Stimulated activated CD4-positive, alpha-beta T cell treated with anti-CD3 and anti-CD28 coated beads, Interleukin-15, amount 100 ng/mL, for 24 hours (primary cell): ENCODE results near the gene MTHFS.

Experiments
- DNase-seq: peaks from one replicate; pipeline ENCODE4 v3.0.0-alpha.2; 2020

Gene MTHFS

GRCh38 chr15:79868554-79868953 is 28.3 kb downstream of the MTHFS start:
- DNase-seq, result no peak

GRCh38 chr15:79863886-79864285 is 32.9 kb downstream of the MTHFS start:
- DNase-seq, result no peak

GRCh38 chr15:79862191-79862590 is 34.6 kb downstream of the MTHFS start:
- no peak for DNase-seq

GRCh38 chr15:79860661-79861060 is 36.2 kb downstream of the MTHFS start:
- no peak for DNase-seq

GRCh38 chr15:79858469-79858868 is 38.3 kb downstream of the MTHFS start:
- DNase-seq, result no peak

GRCh38 chr15:79853492-79854328 is 43.1 kb downstream of the MTHFS start:
- peak; percentile 76 for DNase-seq

GRCh38 chr15:79849789-79850188 is 47.0 kb downstream of the MTHFS start:
- peak; percentile 25 for DNase-seq

- no peak for DNase-seq
Measured at GRCh38 chr15:79846539-79846938, 50.3 kb downstream of the MTHFS start.

GRCh38 chr15:79844221-79844620 is 52.6 kb downstream of the MTHFS start:
- no peak for DNase-seq

GRCh38 chr15:79837846-79838245 is 59.0 kb downstream of the MTHFS start:
- no peak for DNase-seq

- DNase-seq, result no peak
Measured at GRCh38 chr15:79834495-79834894, 62.3 kb downstream of the MTHFS start.

GRCh38 chr15:79832367-79833120 is 64.3 kb downstream of the MTHFS start:
- no peak for DNase-seq

- no peak for DNase-seq
Measured at GRCh38 chr15:79831604-79832003, 65.2 kb downstream of the MTHFS start.

GRCh38 chr15:79829950-79830349 is 66.9 kb downstream of the MTHFS start:
- DNase-seq, result no peak

- DNase-seq, result no peak
Measured at GRCh38 chr15:79828447-79828846, 68.4 kb downstream of the MTHFS start.

GRCh38 chr15:79826800-79827199 is 70.0 kb downstream of the MTHFS start:
- DNase-seq, result no peak

- no peak for DNase-seq
Measured at GRCh38 chr15:79824136-79824701, 72.6 kb downstream of the MTHFS start.

GRCh38 chr15:79820820-79821219 is 76.0 kb downstream of the MTHFS start:
- no peak for DNase-seq

GRCh38 chr15:79820176-79820575 is 76.6 kb downstream of the MTHFS start:
- DNase-seq, result no peak

GRCh38 chr15:79816571-79816970 is 80.2 kb downstream of the MTHFS start:
- no peak for DNase-seq

- no peak for DNase-seq
Measured at GRCh38 chr15:79815468-79815867, 81.3 kb downstream of the MTHFS start.

- no peak for DNase-seq
Measured at GRCh38 chr15:79812541-79812940, 84.3 kb downstream of the MTHFS start.

GRCh38 chr15:79811406-79812405 is 85.1 kb downstream of the MTHFS start:
- no peak for DNase-seq
